SK-N-DZ (cell line): ENCODE data around the gene ANKRD34C. TPM values are rescaled to one million over a fixed set of nuclear protein-coding genes. Genes with fewer than 3 reads are reported as not detected.

ENCODE experiments used
- DNase-seq: peaks from one replicate; pipeline ENCODE4 v3.0.0-alpha.2; 2015; ENCODE audit warnings: low spot score
- polyA plus RNA-seq, 2 experiments: library from polyadenylated mRNA; depleted of rRNA; stranded (reverse); fragments of >200 nt; gene quantifications; 2 replicates each; pipeline ENCODE4 v1.2.3, GENCODE V29; 2014

Gene ANKRD34C
- not detected in 2 replicates for polyA plus RNA-seq (2014; cell fraction: cytosol; rRNA removed)
- polyA plus RNA-seq (2014; cell fraction: nucleus; rRNA removed): not detected in 2 replicates

GRCh38 chr15:79282371-79283251 is at the start of gene ANKRD34C:
ANKRD34C (plus strand) TSS chr15:79282722; CDS start chr15:79293285, 10,563 bp downstream.
- DNase-seq: no peak

- no peak for DNase-seq
These were observed 49.3 kb upstream of the ANKRD34C start for GRCh38 chr15:79233236-79233635.

GRCh38 chr15:79240036-79240435 is 42.5 kb upstream of the ANKRD34C start:
- DNase-seq: no peak

- peak; percentile 28 for DNase-seq
These were observed 38.8 kb upstream of the ANKRD34C start for GRCh38 chr15:79243723-79244122.

GRCh38 chr15:79244876-79245275 is 37.6 kb upstream of the ANKRD34C start:
- DNase-seq: no peak

GRCh38 chr15:79248183-79248582 is 34.3 kb upstream of the ANKRD34C start:
- no peak for DNase-seq

- DNase-seq: peak; percentile 87
These were observed 25.1 kb upstream of the ANKRD34C start for GRCh38 chr15:79257454-79257853.

- DNase-seq: no peak
These were observed 20.7 kb upstream of the ANKRD34C start for GRCh38 chr15:79261836-79262235.

GRCh38 chr15:79265167-79265566 is 17.4 kb upstream of the ANKRD34C start:
- DNase-seq: no peak

GRCh38 chr15:79265987-79266579 is 16.4 kb upstream of the ANKRD34C start:
- DNase-seq: no peak

GRCh38 chr15:79283252-79284048 is 928 bp downstream of the ANKRD34C start:
- peak; percentile 16 for DNase-seq

- DNase-seq: no peak
These were observed 8.2 kb downstream of the ANKRD34C start for GRCh38 chr15:79290642-79291275.

- DNase-seq: no peak
These were observed 9.5 kb downstream of the ANKRD34C start for GRCh38 chr15:79292011-79292410.

GRCh38 chr15:79294075-79294474 is 11.6 kb downstream of the ANKRD34C start:
- no peak for DNase-seq

GRCh38 chr15:79296583-79296982 is 14.1 kb downstream of the ANKRD34C start:
- DNase-seq: no peak

- DNase-seq: no peak
These were observed 16.8 kb downstream of the ANKRD34C start for GRCh38 chr15:79299126-79299840.

GRCh38 chr15:79299841-79300235 is 17.3 kb downstream of the ANKRD34C start:
- DNase-seq: no peak

- DNase-seq: no peak
These were observed 24.7 kb downstream of the ANKRD34C start for GRCh38 chr15:79307251-79307650.

GRCh38 chr15:79308874-79309273 is 26.4 kb downstream of the ANKRD34C start:
- DNase-seq: peak; percentile 26

- no peak for DNase-seq
These were observed 28.1 kb downstream of the ANKRD34C start for GRCh38 chr15:79310612-79310984.
